HEK293 (cell line): ENCODE results near the gene COL24A1.

Experiments used
- CTCF ChIP-seq: fragments of 450-650 bp; formaldehyde crosslinking; IDR thresholded peaks from 2 replicates; pipeline ENCODE4 v1.5.1; 2016; ENCODE audit warnings: missing biosample characterization, missing genetic modification characterization
- MYNN ChIP-seq: fragments of 450-650 bp; formaldehyde crosslinking; IDR thresholded peaks from 2 replicates; pipeline ENCODE4 v1.5.1; 2016; ENCODE audit warnings: missing biosample characterization, missing genetic modification characterization, borderline replicate concordance
- REST ChIP-seq: fragments of 450-650 bp; formaldehyde crosslinking; IDR thresholded peaks from 2 replicates; pipeline ENCODE4 v1.5.1; 2016; ENCODE audit warnings: missing biosample characterization, missing genetic modification characterization
- ZBTB8A ChIP-seq: fragments of 450-650 bp; formaldehyde crosslinking; IDR thresholded peaks from 2 replicates; pipeline ENCODE4 v1.5.1; 2016; ENCODE audit warnings: missing biosample characterization, missing genetic modification characterization
- ZNF114 ChIP-seq: fragments of 450-650 bp; formaldehyde crosslinking; IDR thresholded peaks from 2 replicates; pipeline ENCODE4 v1.5.0; 2017; ENCODE audit warnings: missing biosample characterization, missing genetic modification characterization
- ZNF138 ChIP-seq: fragments of 450-650 bp; formaldehyde crosslinking; IDR thresholded peaks from 2 replicates; pipeline ENCODE4 v1.5.1; 2016; ENCODE audit warnings: missing biosample characterization, missing genetic modification characterization, borderline replicate concordance
- ZNF416 ChIP-seq: fragments of 450-650 bp; formaldehyde crosslinking; IDR thresholded peaks from 2 replicates; pipeline ENCODE4 v1.5.1; 2016; ENCODE audit warnings: missing biosample characterization, missing genetic modification characterization

GRCh38 chr1:86061551-86061990 lies 95.0 kb downstream of the COL24A1 start:
- TF ChIP-seq MYNN (tag by site-specific recombination) (no peak), ZNF138 (no peak), ZNF416 (no peak), CTCF (tag by site-specific recombination) (no peak), ZNF114 (no peak), ZBTB8A (no peak), REST (tag by site-specific recombination) (no peak)
